NCI-H1436 treated with DMSO at 0.1 percent for 48 hours (cell line): ENCODE measurements around the gene TSPO2.
"Not testable (repeated sequence)": the region's sequence is repeated elsewhere in the genome, so short reads cannot be mapped to it uniquely, and the experiment has no call there.

Source experiments
- DNase-seq: peaks from one replicate; lab custom pipeline; 2025; lab: John Stamatoyannopoulos, UW

TSPO2 gene, protein sequence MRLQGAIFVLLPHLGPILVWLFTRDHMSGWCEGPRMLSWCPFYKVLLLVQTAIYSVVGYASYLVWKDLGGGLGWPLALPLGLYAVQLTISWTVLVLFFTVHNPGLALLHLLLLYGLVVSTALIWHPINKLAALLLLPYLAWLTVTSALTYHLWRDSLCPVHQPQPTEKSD

GRCh38 chr6:41042226-41043055 is at the start of gene TSPO2:
TSPO2 (plus strand) TSS chr6:41042467; CDS start chr6:41042986, 519 bp downstream.
- no peak for DNase-seq

DNA sequence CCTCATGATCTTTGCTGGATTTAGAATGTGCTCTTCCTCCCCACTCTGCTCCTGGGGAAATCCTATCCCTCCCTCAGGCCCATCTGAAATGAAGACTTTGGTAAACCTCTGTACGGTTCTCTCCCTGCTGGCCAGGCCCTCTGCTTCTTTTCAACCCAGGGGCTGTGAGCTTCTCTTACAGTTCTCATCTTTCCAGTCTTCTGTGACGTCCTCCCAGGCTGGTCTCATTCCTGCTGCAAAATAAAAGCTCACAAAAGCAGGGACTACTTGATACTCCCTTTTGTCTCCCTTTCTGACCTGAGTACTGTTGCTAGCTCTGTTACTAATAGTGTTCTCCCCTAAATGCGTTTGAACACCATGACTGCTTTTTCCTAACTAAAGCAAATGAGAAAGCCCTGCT is 49.5 kb upstream of the TSPO2 start:
- DNase-seq = no peak

- no peak for DNase-seq
Observed at GRCh38 chr6:40996591-40997233, 45.6 kb upstream of the TSPO2 start.

- DNase-seq = no peak
Observed at GRCh38 chr6:40997234-40997957, 44.9 kb upstream of the TSPO2 start.

DNA sequence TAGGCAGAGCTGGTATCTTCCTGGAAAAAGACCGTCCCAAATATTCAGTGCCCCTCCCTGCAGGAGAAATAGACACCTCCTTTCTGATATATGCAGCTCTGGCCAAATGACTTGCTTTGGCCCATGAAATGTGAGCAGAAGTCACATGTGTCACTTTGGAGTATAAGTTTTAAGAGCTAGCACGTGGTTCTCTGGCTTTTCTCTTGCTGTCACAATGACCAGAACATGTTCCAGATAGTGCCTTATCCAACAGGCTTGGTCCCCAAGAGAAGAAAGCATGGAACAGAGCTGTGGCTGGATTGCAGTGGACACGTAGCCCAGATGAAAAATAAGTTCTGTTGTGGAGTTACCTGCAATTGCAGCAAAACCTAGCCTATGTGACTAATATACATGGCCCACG is 43.6 kb upstream of the TSPO2 start:
- no peak for DNase-seq

- no peak for DNase-seq
Observed at GRCh38 chr6:40999569-40999968, 42.7 kb upstream of the TSPO2 start.

DNA sequence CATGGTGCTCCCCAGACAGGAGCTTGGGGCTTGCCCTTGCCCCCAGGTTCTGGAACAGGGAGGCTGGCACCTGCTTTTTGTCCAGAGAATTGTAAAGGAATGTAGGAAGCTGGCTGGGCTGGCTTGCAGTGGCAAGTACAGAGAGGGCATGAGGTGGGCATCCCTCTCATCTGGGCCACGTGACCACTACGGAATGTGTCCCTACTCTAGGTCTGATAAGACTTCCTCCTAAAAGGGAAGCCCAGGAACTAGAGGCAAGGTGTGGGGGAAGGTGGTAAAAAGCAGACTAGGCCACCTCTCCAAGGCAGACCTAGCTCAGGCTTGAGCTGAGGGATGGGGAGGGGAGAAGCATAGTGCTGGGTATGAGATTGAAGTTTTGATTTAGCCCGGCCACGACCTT is 42.0 kb upstream of the TSPO2 start:
- DNase-seq = no peak

DNA sequence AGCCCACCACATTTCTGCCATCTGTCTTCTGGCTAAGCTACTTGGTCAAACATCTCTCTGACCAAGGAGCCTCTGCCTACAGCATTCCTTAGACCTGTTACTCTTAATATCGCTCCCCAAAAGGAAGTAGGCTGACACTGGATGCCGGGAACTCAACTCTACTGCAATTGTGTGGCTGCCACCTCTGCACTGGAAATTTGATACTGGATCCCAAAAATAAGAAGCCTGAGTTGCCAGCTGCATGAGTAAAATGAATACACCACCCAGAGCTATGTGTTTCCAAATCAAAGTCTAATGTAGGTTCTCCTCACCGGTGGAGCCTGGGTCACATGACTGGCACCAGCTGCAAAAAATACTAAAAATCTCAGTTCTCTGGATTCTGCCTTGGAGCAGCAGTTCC is 40.1 kb upstream of the TSPO2 start:
- no peak for DNase-seq

GRCh38 chr6:41006217-41006616 is 36.0 kb upstream of the TSPO2 start:
- DNase-seq = not testable (repeated sequence)

- not testable (repeated sequence) for DNase-seq
Observed at GRCh38 chr6:41006980-41007379, 35.3 kb upstream of the TSPO2 start.

DNA sequence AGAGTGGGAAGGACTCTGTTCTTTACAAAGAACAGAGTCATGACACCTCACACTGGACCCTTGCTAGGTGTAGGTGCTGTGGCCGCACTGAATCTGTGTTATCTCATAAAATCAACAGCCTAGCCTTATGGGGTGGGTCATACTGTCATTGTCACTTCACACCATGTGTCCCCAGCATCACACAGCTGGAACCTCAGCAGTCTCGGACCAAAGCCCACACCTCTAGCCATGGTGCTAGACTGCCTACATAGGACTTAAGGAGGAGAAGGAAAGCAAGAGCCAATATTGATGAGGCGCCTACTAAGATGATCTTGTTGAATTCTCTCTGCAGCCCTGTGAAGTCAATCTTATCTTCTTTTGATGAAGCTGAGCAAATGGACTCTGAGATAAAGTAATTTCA is 34.3 kb upstream of the TSPO2 start:
- DNase-seq = no peak

DNA sequence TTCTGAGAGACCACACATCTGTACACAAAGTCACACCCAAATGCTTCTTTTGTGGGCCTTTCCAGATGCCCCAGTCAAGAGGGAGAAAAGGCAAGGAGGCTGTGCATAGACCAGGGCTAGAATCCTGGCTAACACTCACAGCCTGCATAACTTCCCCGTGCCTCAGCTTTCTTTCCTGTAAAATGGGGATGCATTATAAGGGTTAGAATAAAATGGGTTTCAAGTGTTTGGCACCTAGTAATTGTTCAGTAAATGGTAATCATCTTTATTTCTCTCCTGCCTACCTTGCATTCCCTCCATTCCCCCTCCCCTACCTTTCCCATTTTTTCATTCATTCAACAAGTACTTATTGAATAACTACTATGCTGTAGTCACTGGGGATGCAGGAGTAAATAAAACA is 32.6 kb upstream of the TSPO2 start:
- DNase-seq = no peak

GRCh38 chr6:41011673-41012072 is 30.6 kb upstream of the TSPO2 start:
- no peak for DNase-seq

DNA sequence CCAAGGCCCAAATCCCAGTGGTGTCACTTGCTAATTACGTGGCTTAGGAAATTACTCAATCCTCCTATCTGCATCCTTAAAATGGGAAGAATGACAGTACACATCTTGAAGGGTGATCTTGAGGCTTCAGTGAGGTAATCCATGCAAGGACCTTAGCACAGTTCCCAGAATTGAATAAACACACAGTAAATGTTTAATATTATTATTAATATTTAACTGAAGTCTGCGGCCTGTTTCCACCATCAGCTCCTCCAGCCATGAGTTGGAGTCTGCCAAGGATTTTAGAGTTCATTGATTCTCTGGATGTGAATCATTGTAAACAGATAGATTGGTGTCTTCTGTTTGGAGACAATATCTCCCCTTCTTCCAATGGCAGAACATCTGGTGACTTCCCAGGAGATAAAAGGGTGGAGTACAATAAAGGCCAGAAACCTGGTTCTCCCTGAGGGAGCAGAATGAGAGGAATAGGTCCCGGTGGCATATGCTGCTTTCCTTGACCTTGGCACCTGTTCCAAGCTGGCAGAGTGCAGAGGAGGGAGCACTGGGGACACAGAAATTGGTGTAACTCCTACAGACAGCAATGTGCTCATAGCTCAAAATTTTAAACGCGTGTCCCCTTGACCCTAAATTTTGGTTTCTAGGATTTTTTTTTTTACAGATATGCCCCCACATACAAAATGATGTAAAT is 28.7 kb upstream of the TSPO2 start:
- DNase-seq = no peak

DNA sequence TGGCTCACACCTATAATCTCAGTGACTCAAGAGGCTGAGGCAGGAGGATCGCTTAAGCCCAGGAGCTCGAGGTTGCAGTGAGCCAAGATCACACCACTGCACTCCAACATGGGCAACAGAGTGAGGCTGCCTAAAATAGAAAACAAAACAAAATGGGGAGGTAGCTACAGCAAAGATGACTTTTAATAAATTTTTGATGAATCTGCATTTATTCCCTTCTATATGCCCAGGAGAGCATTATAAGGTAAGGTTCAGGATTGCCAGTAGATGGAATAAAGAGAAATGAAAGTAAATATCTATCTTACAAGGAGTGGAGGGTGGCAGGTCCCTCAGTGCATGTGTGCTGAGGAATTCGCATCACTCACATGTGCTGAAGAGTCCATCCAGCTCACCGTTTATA is 27.5 kb upstream of the TSPO2 start:
- no peak for DNase-seq

DNA sequence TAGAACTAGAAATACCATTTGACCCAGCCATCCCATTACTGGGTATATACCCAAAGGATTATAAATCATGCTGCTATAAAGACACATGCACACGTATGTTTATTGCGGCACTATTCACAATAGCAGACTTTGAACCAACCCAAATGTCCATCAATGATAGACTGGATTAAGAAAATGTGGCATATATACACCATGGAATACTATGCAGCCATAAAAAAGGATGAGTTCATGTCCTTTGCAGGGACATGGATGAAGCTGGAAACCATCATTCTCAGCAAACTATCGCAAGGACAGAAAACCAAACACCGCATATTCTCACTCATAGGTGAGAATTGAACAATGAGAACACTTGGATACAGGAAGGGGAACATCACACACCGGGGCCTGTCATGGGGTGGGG is 26.4 kb upstream of the TSPO2 start:
- DNase-seq = not testable (repeated sequence)

DNA sequence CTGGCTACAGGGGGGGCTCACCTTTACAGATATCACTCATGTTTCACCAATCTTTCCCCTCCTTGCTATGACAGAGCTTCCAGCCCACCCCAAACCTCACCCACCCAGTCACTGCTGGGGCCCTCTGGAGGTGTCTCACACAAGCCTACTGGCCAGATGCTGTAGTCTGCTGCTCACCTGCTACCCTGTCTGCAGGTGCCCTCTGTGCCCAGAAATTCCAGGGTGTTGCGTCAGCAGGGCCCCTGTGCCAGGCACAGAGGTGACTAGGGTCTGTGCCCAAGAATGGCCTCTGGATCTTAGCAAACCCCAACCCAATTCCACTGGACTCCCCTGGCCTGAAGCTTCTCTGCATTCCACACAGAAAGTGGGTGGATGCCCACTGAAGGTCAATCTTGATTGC is 24.6 kb upstream of the TSPO2 start:
- no peak for DNase-seq

DNA sequence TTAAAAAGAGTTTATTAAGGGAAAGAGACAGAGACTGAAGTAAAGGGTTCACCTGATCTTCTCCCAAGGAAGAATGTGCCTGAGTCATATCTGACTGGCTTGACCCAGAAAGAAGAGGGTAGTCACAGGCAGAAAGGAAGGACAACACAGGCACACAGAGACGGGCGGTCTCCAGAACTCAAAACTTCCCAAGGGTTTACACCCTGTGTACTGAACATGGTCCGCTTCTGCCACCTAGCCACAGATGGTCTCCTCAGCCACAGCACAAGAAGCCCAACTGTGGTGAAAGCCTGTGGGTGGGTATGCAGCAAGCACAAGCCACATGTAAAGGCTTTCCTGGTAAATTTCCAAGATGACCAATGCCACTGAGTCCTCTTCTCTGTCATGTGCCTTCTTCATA is 20.4 kb upstream of the TSPO2 start:
- DNase-seq = no peak

DNA sequence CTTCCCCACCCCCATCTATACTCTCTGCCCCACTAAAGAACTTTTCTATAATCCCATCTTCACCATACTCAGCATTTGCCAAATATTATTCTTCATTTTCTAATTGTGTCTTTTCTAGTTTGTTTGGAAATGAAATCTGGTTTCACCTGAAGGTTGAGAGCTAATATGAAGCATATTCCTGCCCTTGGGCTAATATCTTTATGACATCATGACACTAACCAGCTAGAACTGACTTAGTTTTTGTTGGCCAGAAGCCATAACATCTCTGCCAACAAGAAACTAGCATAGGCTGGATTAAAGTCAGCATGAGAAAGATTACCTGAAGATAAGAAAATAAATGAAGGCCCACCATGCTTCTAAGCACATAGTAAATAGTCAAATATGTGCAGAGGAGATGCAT is 20.0 kb upstream of the TSPO2 start:
- no peak for DNase-seq

DNA sequence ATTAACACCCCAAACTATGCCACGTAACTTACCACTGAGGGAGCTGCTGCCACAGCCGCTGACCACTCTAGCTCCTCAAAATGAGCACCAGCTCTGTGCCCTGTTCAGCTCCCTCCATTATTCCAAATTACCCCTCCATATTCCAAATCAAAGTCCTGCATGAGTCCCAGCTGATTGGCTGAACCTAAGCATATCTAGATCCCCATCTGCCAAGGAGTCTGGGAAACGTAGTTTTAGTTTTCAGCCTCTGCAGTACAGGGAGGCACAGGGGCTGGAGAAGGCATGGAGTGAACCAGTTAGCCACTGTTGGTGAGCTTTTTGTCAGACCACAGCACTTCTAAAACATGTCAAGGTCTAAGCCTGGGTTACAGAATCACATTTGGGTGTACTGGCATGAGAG is 19.2 kb upstream of the TSPO2 start:
- DNase-seq = no peak

GRCh38 chr6:41025966-41026530 is 16.2 kb upstream of the TSPO2 start:
- no peak for DNase-seq

- no peak for DNase-seq
Observed at GRCh38 chr6:41027241-41027640, 15.0 kb upstream of the TSPO2 start.
